ENCODE results near the gene CD226.
"Not testable (repeated sequence)": the region's sequence is repeated elsewhere in the genome, so short reads cannot be mapped to it uniquely, and the experiment has no call there.

The CD226 gene

GRCh38 chr18:69982417-69982816, 34.7 kb upstream of the CD226 start:
- no peak for TF ChIP-seq CTCF (IDR thresholded peaks at IDR 0.05; ENCODE audit: low read depth, low read length)
- no peak for DNase-seq (ENCODE audit: extremely low read depth, low read depth)

GRCh38 chr18:69981948-69982347, 34.3 kb upstream of the CD226 start:
- no peak for TF ChIP-seq CTCF (IDR thresholded peaks at IDR 0.05; ENCODE audit: low read depth, low read length)
- no peak for DNase-seq (ENCODE audit: extremely low read depth, low read depth)

GRCh38 chr18:69980982-69981804, 33.5 kb upstream of the CD226 start:
- DNase-seq (ENCODE audit: extremely low read depth, low read depth): no peak

GRCh38 chr18:69980509-69980908, 32.8 kb upstream of the CD226 start:
- no peak for TF ChIP-seq CTCF (IDR thresholded peaks at IDR 0.05; ENCODE audit: low read depth, low read length)
- DNase-seq (ENCODE audit: extremely low read depth, low read depth): no peak

More at GRCh38 chr18:69980982-69981804, 33.5 kb upstream of the CD226 start:
- no peak for TF ChIP-seq CTCF (IDR thresholded peaks at IDR 0.05; ENCODE audit: low read depth, low read length)

GRCh38 chr18:69978732-69979715, 31.4 kb upstream of the CD226 start:
- no peak for TF ChIP-seq CTCF (IDR thresholded peaks at IDR 0.05; ENCODE audit: low read depth, low read length)
- DNase-seq (ENCODE audit: extremely low read depth, low read depth): no peak

GRCh38 chr18:69975294-69975693, 27.6 kb upstream of the CD226 start:
- DNase-seq (ENCODE audit: extremely low read depth, low read depth): not testable (repeated sequence)

GRCh38 chr18:69974365-69974764, 26.7 kb upstream of the CD226 start:
- TF ChIP-seq CTCF (IDR thresholded peaks at IDR 0.05; ENCODE audit: low read depth, low read length): no peak
- DNase-seq (ENCODE audit: extremely low read depth, low read depth): no peak
